ENCODE results near the gene GPR31. TPM values are rescaled to one million over a fixed set of nuclear protein-coding genes. Genes with fewer than 3 reads are reported as not detected.

GPR31 gene
- total RNA-seq, 1 experiment from 2014 or later: not detected

- Mint-ChIP-seq H3K4me3 (ENCODE audit: unreplicated experiment) (no peak overlapping the region), H3K27me3 (ENCODE audit: insufficient read depth, unreplicated experiment) (peaks cover 12% of the 10 kb centered on the region), H3K27ac (ENCODE audit: unreplicated experiment) (no peak overlapping the region), H3K36me3 (ENCODE audit: insufficient read depth, unreplicated experiment) (no peaks in the 10 kb centered on the region), H3K9me3 (ENCODE audit: unreplicated experiment) (no peaks in the 10 kb centered on the region), H3K4me1 (ENCODE audit: low read depth, unreplicated experiment) (no peaks in the 10 kb centered on the region)
- TF ChIP-seq CTCF (IDR thresholded peaks at IDR 0.05; ENCODE audit: insufficient read depth in 1 of 2, low read depth in 1 of 2, low read length in 1 of 2, severe bottlenecking in 1 of 2, unreplicated experiment in 1 of 2): no peak
- CTCF ChIA-PET: no interaction called here
- Histone ChIP-seq H3K4me1 (no peaks in the 10 kb centered on the region), H3K27me3 (replicated peaks; ENCODE audit: control insufficient read depth, insufficient read depth, low read length) (no peaks in the 10 kb centered on the region), H3K4me3 (ENCODE audit: low read depth, low read length) (no peak overlapping the region), H3K36me3 (ENCODE audit: control insufficient read depth, insufficient read depth, low read length) (no peaks in the 10 kb centered on the region), H3K9me3 (no peaks in the 10 kb centered on the region)
- POLR2A ChIA-PET: no interaction called here
- intact Hi-C loops (cut with micrococcal nuclease; ENCODE audit: unreplicated experiment): no loop called here
- no peak for DNase-seq
- no TSS peak for BruUV-seq (replicated peaks)
Measured at GRCh38 chr6:167113047-167113754, 44.6 kb downstream of the GPR31 start.

DNA sequence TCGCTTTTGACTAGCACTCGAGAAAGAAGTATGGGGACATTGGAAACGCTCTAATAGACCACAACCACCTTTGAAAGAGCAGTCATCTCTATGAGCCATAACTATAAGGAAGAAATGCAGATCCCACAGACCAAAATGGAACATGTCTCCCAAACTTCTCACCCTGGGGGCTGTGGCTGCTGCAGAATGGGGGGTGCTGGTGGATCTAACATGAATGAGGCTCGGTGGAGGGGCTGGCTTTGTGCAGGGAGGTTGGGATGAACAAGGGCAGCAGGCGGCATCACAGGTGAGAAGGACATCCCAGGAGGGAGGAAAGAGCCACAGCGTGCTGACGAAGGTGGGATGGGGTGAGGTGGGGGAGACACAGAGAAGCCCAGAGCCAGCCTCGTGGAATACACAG lies 45.4 kb downstream of the GPR31 start:
- no peak for TF ChIP-seq CTCF (IDR thresholded peaks at IDR 0.05; ENCODE audit: insufficient read depth in 1 of 2, low read depth in 1 of 2, low read length in 1 of 2, severe bottlenecking in 1 of 2, unreplicated experiment in 1 of 2)
- H3K36me3 Mint-ChIP-seq (ENCODE audit: insufficient read depth, unreplicated experiment): no peaks in the 10 kb centered on the region
- CTCF ChIA-PET: no interaction called here
- H3K27me3 Mint-ChIP-seq (ENCODE audit: insufficient read depth, unreplicated experiment): peaks cover 12% of the 10 kb centered on the region
- H3K9me3 Mint-ChIP-seq (ENCODE audit: unreplicated experiment): no peaks in the 10 kb centered on the region
- H3K36me3 ChIP-seq (ENCODE audit: control insufficient read depth, insufficient read depth, low read length): no peaks in the 10 kb centered on the region
- no peaks in the 10 kb centered on the region for H3K9me3 ChIP-seq
- H3K27me3 ChIP-seq (replicated peaks; ENCODE audit: control insufficient read depth, insufficient read depth, low read length): no peaks in the 10 kb centered on the region
- DNase-seq: no peak
- POLR2A ChIA-PET: no interaction called here
- no peaks in the 10 kb centered on the region for H3K4me1 ChIP-seq
- BruUV-seq (replicated peaks): no TSS peak
- intact Hi-C loops (cut with micrococcal nuclease; ENCODE audit: unreplicated experiment): no loop called here
- H3K4me1 Mint-ChIP-seq (ENCODE audit: low read depth, unreplicated experiment): no peaks in the 10 kb centered on the region
- H3K27ac Mint-ChIP-seq (ENCODE audit: unreplicated experiment): no peak overlapping the region
- H3K4me3 ChIP-seq (ENCODE audit: low read depth, low read length): no peak overlapping the region
- no peak overlapping the region for H3K4me3 Mint-ChIP-seq (ENCODE audit: unreplicated experiment)

DNA sequence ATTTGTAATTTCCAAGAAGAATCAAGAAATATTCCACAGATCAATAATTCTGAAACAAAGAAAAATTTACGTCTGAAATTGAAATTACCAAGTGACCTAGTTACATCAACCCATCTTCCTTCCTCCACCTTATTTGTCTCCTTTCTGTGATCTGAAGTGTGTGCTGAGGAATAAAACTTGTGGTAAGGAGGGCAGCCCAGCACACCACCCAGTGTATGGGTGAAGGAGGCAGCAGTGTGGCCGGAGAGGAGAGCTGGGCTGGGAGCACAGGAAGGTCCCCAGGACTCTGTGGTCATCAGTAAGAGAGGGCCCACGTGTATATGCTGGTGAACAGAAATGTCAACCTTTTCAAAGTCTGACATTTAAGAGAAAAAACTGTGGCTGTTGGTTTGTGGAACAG lies 46.2 kb downstream of the GPR31 start:
- H3K27me3 ChIP-seq (replicated peaks; ENCODE audit: control insufficient read depth, insufficient read depth, low read length): no peaks in the 10 kb centered on the region
- no peak for DNase-seq
- no peaks in the 10 kb centered on the region for H3K4me1 ChIP-seq
- ChIA-PET POLR2A (no interaction called here), CTCF (no interaction called here)
- Mint-ChIP-seq H3K27ac (ENCODE audit: unreplicated experiment) (no peak overlapping the region), H3K9me3 (ENCODE audit: unreplicated experiment) (no peaks in the 10 kb centered on the region), H3K4me3 (ENCODE audit: unreplicated experiment) (no peak overlapping the region), H3K27me3 (ENCODE audit: insufficient read depth, unreplicated experiment) (peaks cover 12% of the 10 kb centered on the region), H3K4me1 (ENCODE audit: low read depth, unreplicated experiment) (no peaks in the 10 kb centered on the region), H3K36me3 (ENCODE audit: insufficient read depth, unreplicated experiment) (no peaks in the 10 kb centered on the region)
- TF ChIP-seq CTCF (IDR thresholded peaks at IDR 0.05; ENCODE audit: insufficient read depth in 1 of 2, low read depth in 1 of 2, low read length in 1 of 2, severe bottlenecking in 1 of 2, unreplicated experiment in 1 of 2): no peak
- BruUV-seq (replicated peaks): no TSS peak
- no peak overlapping the region for H3K4me3 ChIP-seq (ENCODE audit: low read depth, low read length)
- no peaks in the 10 kb centered on the region for H3K9me3 ChIP-seq
- no peaks in the 10 kb centered on the region for H3K36me3 ChIP-seq (ENCODE audit: control insufficient read depth, insufficient read depth, low read length)
- intact Hi-C loops (cut with micrococcal nuclease; ENCODE audit: unreplicated experiment): no loop called here
